K562 (cell line): Measurements from ENCODE around the gene SRPK2.

Experiments
- CREB1 ChIP-seq, 2 experiments: sonication (generic) in 1 of 2; formaldehyde crosslinking in 1 of 2; IDR thresholded peaks; 2 replicates each; pipeline versions ENCODE4 v1.6.1 to v1.8.0; 2012 to 2022; ENCODE audit warnings: inconsistent platforms in 1 of 2, mild to moderate bottlenecking in 1 of 2, missing genetic modification reagents in 1 of 2, moderate library complexity in 1 of 2
- EZH2 ChIP-seq: IDR thresholded peaks from 2 replicates; pipeline ENCODE4 v1.6.1; 2012; ENCODE audit warnings: low read depth, mild to moderate bottlenecking, inconsistent platforms, low read length, borderline replicate concordance
- FOXK2 ChIP-seq, 2 experiments: fragments of 450-650 bp; IDR thresholded peaks in 1 of 2; conservative IDR thresholded peaks in 1 of 2; 2 replicates each; pipeline ENCODE4 v1.6.1; 2016; ENCODE audit warnings: low read depth in 2 of 2, mild to moderate bottlenecking in 1 of 2
- NR2F6 ChIP-seq: fragments of 450-650 bp; formaldehyde crosslinking; IDR thresholded peaks from 2 replicates; pipeline ENCODE4 v1.4.0; 2020; ENCODE audit warnings: mild to moderate bottlenecking
- SIN3A ChIP-seq, 2 experiments: fragments of 150-350 bp in 1 of 2; IDR thresholded peaks; 2 replicates each; pipeline ENCODE4 v1.6.1; 2011 to 2016; ENCODE audit warnings: borderline replicate concordance in 2 of 2, low read depth in 2 of 2, low read length in 2 of 2, mild to moderate bottlenecking in 2 of 2, moderate library complexity in 2 of 2; ENCODE audit not compliant: control insufficient read depth in 1 of 2
- SNRNP70 ChIP-seq: fragments of 200-400 bp; formaldehyde crosslinking; optimal IDR thresholded peaks from 2 replicates; pipeline ENCODE3; 2017; ENCODE audit warnings: low read depth, low read length
- TF ChIP-seq, protein P1 (sequence below), 3 experiments: IDR thresholded peaks in 2 of 3; conservative IDR thresholded peaks in 1 of 3; 2 replicates each; pipeline ENCODE4 v1.5.1; 2011 to 2012; ENCODE audit warnings: low read length in 3 of 3, mild to moderate bottlenecking in 3 of 3, control low read depth in 2 of 3, improper control_type of control experiment in 1 of 3, inconsistent platforms in 1 of 3, low read depth in 1 of 3, mixed read lengths in 1 of 3, moderate library complexity in 1 of 3; ENCODE audit not compliant: insufficient read depth in 2 of 3
- TF ChIP-seq, protein P2 (sequence below): IDR thresholded peaks from 3 replicates; pipeline ENCODE4 v1.6.1; 2011; ENCODE audit warnings: borderline replicate concordance, mild to moderate bottlenecking, moderate library complexity; ENCODE audit not compliant: insufficient read length; ENCODE audit errors: extremely low read depth

DNA sequence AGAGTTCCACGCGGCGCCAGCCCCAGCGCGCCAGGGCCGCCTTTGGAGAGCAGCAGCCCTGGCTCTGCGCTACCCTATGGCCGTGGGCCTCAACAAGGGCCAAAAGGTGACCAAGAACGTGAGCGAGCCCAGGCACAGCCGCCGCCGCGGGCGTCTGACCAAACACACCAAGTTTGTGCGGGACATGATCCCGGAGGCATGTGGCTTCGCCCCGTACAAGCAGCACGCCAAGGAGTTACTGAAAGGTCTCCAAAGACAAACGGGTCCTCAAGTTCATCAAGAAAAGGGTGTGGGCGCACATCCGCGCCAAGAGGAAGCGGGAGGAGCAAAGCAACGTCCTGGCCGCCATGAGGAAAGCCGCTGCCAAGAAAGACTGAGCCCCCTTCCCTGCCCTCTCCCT lies 144.1 kb downstream of the SRPK2 start:
- TF ChIP-seq NR2F6 (CRISPR knock-in tag) (no peak), CREB1 (IDR thresholded peaks at IDR 0.05) (no peak), CREB1 (CRISPR knock-in tag; IDR thresholded peaks at IDR 0.05) (no peak), SNRNP70 (no peak), SIN3A (IDR thresholded peaks at IDR 0.05; ENCODE audit: borderline replicate concordance in 2 of 2, control insufficient read depth in 1 of 2, low read depth in 2 of 2, low read length in 2 of 2) (no peak), EZH2 (no peak), FOXK2 (conservative IDR thresholded peaks at IDR 0.05 in 1 of 2, IDR thresholded peaks at IDR 0.05 in 1 of 2; ENCODE audit: low read depth in 2 of 2) (no peak)
- TF ChIP-seq, protein P1, sequence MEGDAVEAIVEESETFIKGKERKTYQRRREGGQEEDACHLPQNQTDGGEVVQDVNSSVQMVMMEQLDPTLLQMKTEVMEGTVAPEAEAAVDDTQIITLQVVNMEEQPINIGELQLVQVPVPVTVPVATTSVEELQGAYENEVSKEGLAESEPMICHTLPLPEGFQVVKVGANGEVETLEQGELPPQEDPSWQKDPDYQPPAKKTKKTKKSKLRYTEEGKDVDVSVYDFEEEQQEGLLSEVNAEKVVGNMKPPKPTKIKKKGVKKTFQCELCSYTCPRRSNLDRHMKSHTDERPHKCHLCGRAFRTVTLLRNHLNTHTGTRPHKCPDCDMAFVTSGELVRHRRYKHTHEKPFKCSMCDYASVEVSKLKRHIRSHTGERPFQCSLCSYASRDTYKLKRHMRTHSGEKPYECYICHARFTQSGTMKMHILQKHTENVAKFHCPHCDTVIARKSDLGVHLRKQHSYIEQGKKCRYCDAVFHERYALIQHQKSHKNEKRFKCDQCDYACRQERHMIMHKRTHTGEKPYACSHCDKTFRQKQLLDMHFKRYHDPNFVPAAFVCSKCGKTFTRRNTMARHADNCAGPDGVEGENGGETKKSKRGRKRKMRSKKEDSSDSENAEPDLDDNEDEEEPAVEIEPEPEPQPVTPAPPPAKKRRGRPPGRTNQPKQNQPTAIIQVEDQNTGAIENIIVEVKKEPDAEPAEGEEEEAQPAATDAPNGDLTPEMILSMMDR (IDR thresholded peaks at IDR 0.05 in 2 of 3, conservative IDR thresholded peaks at IDR 0.05 in 1 of 3; ENCODE audit: insufficient read depth in 2 of 3, low read depth in 1 of 3, low read length in 3 of 3): no peak
- TF ChIP-seq, protein P2, sequence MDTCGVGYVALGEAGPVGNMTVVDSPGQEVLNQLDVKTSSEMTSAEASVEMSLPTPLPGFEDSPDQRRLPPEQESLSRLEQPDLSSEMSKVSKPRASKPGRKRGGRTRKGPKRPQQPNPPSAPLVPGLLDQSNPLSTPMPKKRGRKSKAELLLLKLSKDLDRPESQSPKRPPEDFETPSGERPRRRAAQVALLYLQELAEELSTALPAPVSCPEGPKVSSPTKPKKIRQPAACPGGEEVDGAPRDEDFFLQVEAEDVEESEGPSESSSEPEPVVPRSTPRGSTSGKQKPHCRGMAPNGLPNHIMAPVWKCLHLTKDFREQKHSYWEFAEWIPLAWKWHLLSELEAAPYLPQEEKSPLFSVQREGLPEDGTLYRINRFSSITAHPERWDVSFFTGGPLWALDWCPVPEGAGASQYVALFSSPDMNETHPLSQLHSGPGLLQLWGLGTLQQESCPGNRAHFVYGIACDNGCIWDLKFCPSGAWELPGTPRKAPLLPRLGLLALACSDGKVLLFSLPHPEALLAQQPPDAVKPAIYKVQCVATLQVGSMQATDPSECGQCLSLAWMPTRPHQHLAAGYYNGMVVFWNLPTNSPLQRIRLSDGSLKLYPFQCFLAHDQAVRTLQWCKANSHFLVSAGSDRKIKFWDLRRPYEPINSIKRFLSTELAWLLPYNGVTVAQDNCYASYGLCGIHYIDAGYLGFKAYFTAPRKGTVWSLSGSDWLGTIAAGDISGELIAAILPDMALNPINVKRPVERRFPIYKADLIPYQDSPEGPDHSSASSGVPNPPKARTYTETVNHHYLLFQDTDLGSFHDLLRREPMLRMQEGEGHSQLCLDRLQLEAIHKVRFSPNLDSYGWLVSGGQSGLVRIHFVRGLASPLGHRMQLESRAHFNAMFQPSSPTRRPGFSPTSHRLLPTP: no peak
